Measurements from ENCODE around the gene SLC1A1.

The SLC1A1 gene

DNA sequence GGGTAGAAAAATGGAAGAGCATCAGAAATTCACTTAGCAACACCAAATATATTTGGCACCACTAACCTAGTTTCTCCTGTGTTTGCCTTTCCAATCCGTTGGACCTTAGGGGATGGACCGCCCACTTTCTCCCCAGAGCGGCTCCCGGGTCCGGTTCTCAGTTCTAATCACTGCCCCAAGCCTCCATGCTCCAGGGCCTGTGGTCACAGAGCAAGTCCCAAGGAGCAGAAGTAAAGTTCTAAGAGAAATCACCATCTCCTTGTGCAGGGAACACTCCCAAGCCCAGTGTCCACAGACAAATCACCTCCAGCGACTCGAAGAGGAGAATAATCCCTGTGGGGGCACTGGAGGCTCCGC, 728 bp upstream of the SLC1A1 start:
- TF ChIP-seq POLR2AphosphoS5 (IDR thresholded peaks at IDR 0.05; ENCODE audit: low read depth, low read length) (no peak), SIN3A (IDR thresholded peaks at IDR 0.05; ENCODE audit: borderline replicate concordance, insufficient read depth, low read length) (no peak), TAF1 (IDR thresholded peaks at IDR 0.05; ENCODE audit: borderline replicate concordance, insufficient read depth, low read length) (no peak), FOXP2 (optimal IDR thresholded peaks at IDR 0.05; ENCODE audit: borderline replicate concordance, extremely low read depth, extremely low read length, insufficient read depth) (no peak)
- TF ChIP-seq, protein P1, sequence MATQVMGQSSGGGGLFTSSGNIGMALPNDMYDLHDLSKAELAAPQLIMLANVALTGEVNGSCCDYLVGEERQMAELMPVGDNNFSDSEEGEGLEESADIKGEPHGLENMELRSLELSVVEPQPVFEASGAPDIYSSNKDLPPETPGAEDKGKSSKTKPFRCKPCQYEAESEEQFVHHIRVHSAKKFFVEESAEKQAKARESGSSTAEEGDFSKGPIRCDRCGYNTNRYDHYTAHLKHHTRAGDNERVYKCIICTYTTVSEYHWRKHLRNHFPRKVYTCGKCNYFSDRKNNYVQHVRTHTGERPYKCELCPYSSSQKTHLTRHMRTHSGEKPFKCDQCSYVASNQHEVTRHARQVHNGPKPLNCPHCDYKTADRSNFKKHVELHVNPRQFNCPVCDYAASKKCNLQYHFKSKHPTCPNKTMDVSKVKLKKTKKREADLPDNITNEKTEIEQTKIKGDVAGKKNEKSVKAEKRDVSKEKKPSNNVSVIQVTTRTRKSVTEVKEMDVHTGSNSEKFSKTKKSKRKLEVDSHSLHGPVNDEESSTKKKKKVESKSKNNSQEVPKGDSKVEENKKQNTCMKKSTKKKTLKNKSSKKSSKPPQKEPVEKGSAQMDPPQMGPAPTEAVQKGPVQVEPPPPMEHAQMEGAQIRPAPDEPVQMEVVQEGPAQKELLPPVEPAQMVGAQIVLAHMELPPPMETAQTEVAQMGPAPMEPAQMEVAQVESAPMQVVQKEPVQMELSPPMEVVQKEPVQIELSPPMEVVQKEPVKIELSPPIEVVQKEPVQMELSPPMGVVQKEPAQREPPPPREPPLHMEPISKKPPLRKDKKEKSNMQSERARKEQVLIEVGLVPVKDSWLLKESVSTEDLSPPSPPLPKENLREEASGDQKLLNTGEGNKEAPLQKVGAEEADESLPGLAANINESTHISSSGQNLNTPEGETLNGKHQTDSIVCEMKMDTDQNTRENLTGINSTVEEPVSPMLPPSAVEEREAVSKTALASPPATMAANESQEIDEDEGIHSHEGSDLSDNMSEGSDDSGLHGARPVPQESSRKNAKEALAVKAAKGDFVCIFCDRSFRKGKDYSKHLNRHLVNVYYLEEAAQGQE (IDR thresholded peaks at IDR 0.05; ENCODE audit: insufficient read depth in 1 of 2, low read depth in 2 of 2, low read length in 2 of 2) = no peak

DNA sequence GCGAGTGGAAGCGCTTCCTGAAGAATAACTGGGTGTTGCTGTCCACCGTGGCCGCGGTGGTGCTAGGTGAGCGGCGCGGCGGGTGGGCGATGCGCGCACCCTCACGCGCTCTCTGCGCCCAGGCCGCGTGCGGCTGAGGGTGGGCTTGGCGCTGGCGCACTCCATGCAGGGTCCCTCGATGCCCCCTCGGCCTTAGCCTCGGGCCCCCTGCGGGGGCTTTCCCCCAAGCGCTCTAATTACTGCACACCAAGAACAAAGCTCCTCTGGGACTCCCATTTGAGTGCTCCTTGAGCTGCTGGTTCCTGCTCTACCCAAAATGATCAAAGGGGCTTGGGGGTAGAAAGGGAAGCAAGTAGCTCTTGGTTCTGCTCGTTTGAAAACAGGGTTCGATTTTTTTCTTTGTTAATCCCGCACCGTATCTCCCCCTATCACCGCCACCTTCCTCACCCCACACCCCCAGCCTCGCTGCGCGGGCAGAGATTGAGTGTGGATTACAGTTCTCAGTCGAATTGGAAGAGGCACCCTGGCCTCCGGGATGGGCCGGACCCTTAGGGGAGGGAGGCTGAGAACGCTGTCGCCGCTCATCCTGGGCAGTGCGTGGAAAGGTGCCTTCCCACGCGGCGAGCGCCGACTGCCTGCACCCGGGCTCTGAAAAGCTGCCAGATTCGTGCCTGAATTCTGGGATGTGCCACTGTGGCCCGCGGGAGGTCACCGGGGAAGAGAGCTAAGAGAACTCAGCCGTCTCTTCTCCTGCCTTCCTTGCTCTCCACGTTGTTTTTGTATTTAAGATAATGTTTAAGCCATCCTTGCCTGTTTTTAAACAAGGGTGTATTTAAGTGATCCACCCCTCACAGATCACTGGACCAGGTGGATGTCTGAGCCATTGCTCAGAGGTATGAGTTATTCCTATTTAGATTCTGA, 697 bp downstream of the SLC1A1 start:
- TF ChIP-seq, protein P1 (IDR thresholded peaks at IDR 0.05; ENCODE audit: insufficient read depth in 1 of 2, low read depth in 2 of 2, low read length in 2 of 2) = no peak
- TF ChIP-seq FOXP2 (optimal IDR thresholded peaks at IDR 0.05; ENCODE audit: borderline replicate concordance, extremely low read depth, extremely low read length, insufficient read depth) (no peak), POLR2AphosphoS5 (IDR thresholded peaks at IDR 0.05; ENCODE audit: low read depth, low read length) (no peak), TAF1 (IDR thresholded peaks at IDR 0.05; ENCODE audit: borderline replicate concordance, insufficient read depth, low read length) (no peak), SIN3A (IDR thresholded peaks at IDR 0.05; ENCODE audit: borderline replicate concordance, insufficient read depth, low read length) (no peak)

DNA sequence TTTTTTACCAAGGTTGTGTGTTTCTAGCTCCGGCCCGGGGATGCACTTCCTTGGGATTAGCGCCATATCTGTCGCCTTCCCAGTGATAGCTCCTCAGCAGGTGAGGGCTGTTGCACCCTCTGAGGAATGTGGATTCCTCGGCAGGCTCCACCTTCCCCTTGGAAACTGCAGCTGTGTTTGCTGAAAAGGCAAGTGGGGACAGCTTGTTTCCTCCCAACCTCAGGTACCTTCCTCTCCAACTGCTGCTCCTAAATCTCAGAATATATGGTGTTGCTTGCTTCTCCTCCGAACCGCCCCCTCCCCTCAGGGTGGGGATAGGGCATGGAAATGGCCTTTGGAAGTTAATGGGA, 1.3 kb downstream of the SLC1A1 start:
- TF ChIP-seq, protein P1 (IDR thresholded peaks at IDR 0.05; ENCODE audit: insufficient read depth in 1 of 2, low read depth in 2 of 2, low read length in 2 of 2) = no peak
- TF ChIP-seq FOXP2 (optimal IDR thresholded peaks at IDR 0.05; ENCODE audit: borderline replicate concordance, extremely low read depth, extremely low read length, insufficient read depth) = no peak

DNA sequence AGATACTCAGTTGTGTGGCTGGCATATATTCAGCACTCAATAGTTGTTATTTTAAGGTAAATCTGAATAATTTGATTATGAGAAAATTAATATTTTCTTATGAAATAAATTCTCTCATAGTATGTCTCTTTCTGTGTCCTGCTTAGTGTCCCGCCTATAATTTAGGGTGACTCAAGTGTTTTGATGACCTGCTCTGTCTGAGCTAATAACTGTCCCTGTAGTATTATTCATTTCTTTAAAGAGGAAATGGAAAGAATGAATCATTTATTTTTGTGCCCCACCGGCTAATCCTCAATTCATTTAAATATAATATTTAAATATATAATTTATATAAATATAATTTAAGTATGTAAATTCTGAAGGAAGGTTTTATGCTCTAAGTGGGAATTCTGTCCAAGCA, 4.1 kb downstream of the SLC1A1 start:
- TF ChIP-seq FOXP2 (optimal IDR thresholded peaks at IDR 0.05; ENCODE audit: borderline replicate concordance, extremely low read depth, extremely low read length, insufficient read depth) (no peak), TAF1 (IDR thresholded peaks at IDR 0.05; ENCODE audit: borderline replicate concordance, insufficient read depth, low read length) (no peak), POLR2AphosphoS5 (IDR thresholded peaks at IDR 0.05; ENCODE audit: low read depth, low read length) (no peak), SIN3A (IDR thresholded peaks at IDR 0.05; ENCODE audit: borderline replicate concordance, insufficient read depth, low read length) (no peak)
- TF ChIP-seq, protein P1 (IDR thresholded peaks at IDR 0.05; ENCODE audit: insufficient read depth in 1 of 2, low read depth in 2 of 2, low read length in 2 of 2) = no peak

All from PFSK-1 (cell line).